SU-DHL-6 (cell line): ENCODE measurements around the gene INSR.

Experiments
- EZH2phosphoT487 ChIP-seq: fragments of 200-600 bp; sonication (generic), shearing (Covaris generic); conservative IDR thresholded peaks from 2 replicates; pipeline ENCODE4 v1.6.1; 2018; ENCODE audit warnings: mild to moderate bottlenecking, antibody characterized with exemption, low read length, moderate library complexity, mixed read lengths
- TF ChIP-seq, protein P1 (sequence below): fragments of 200-600 bp; sonication (generic); IDR thresholded peaks from one replicate; pipeline ENCODE4 v1.5.1; 2017; ENCODE audit warnings: antibody characterized with exemption, mild to moderate bottlenecking, low read length, moderate library complexity; ENCODE audit not compliant: insufficient read depth, poor library complexity, severe bottlenecking

DNA sequence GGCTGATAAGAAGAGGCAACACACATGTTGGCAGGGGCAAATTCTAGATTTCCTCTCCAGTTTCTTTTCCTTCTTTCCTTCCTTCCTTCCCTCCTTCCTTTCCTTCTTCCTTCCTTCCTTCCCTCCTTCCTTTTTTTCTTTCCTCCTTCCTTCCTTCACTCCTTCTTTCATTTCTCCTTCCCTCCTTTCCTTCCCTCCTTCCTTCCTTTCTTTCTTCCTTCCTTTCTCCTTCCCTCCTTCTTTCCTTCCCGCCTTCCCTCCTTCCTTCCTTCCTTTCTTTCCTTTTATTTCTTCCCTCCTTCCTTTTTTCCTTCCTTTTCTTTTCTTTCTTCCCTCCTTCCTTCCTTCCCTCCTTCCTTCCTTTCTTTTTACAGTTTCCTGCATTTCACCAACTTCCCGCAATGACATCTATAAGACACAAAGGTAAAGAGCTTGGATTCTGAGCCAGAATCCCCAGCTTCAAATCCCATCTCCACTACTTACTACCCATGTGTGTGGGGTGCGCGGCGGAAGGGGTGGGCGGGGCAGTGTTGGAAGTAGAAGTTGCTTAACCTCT, 35.3 kb downstream of the INSR start:
- TF ChIP-seq, protein P1, sequence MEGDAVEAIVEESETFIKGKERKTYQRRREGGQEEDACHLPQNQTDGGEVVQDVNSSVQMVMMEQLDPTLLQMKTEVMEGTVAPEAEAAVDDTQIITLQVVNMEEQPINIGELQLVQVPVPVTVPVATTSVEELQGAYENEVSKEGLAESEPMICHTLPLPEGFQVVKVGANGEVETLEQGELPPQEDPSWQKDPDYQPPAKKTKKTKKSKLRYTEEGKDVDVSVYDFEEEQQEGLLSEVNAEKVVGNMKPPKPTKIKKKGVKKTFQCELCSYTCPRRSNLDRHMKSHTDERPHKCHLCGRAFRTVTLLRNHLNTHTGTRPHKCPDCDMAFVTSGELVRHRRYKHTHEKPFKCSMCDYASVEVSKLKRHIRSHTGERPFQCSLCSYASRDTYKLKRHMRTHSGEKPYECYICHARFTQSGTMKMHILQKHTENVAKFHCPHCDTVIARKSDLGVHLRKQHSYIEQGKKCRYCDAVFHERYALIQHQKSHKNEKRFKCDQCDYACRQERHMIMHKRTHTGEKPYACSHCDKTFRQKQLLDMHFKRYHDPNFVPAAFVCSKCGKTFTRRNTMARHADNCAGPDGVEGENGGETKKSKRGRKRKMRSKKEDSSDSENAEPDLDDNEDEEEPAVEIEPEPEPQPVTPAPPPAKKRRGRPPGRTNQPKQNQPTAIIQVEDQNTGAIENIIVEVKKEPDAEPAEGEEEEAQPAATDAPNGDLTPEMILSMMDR = no peak
- TF ChIP-seq EZH2phosphoT487 = no peak
